Muscle of leg (tissue), 11 donors: ENCODE results near the gene ETV3. TPM values are rescaled to one million over a fixed set of nuclear protein-coding genes. Genes with fewer than 3 reads are reported as not detected.
"Not testable (repeated sequence)": the region's sequence is repeated elsewhere in the genome, so short reads cannot be mapped to it uniquely, and the experiment has no call there.

Source experiments
- DNase-seq: peaks from one replicate; pipeline ENCODE4 v3.0.0; 2013
- H3K27ac ChIP-seq: one replicate; pipeline ENCODE4 v1.5.1; 2013; ENCODE audit warnings: mild to moderate bottlenecking, low read length, control low read depth
- H3K27me3 ChIP-seq: one replicate; pipeline ENCODE4 v1.6.1; 2013; ENCODE audit warnings: low read length; ENCODE audit not compliant: control insufficient read depth, insufficient read depth
- H3K36me3 ChIP-seq: one replicate; pipeline ENCODE4 v1.6.1; 2013; ENCODE audit warnings: low read length; ENCODE audit not compliant: control insufficient read depth, insufficient read depth
- H3K4me1 ChIP-seq: one replicate; pipeline ENCODE4 v1.6.1; 2013; ENCODE audit warnings: low read length; ENCODE audit not compliant: control insufficient read depth, insufficient read depth
- H3K4me3 ChIP-seq: one replicate; pipeline ENCODE4 v1.5.1; 2013; ENCODE audit warnings: low read length, control low read depth
- H3K9me3 ChIP-seq: replicated peaks from 2 replicates; pipeline ENCODE4 v1.6.1; 2013; ENCODE audit warnings: low read depth, low read length; ENCODE audit not compliant: control insufficient read depth
- WGBS: methylation state at CpG from one replicate; pipeline ENCODE4 v1.1.5; 2013; ENCODE audit warnings: missing lambda C conversion rate; ENCODE audit not compliant: insufficient coverage; 5-methylcytosine and 5-hydroxymethylcytosine counted together
- polyA plus RNA-seq, 8 donors: library from polyadenylated mRNA; unstranded; fragments of 120-200 nt; gene quantifications; one replicate each; pipeline versions ENCODE4 v1.2.1 to v1.2.3, GENCODE V29; 2013; ENCODE audit warnings: inconsistent platforms in 1 of 8, low replicate concordance in 1 of 8; ENCODE audit not compliant: insufficient read length in 8 of 8, insufficient read depth in 1 of 8
- total RNA-seq: library from RNA; stranded (reverse); fragments of 120-200 nt; gene quantifications from one replicate; pipeline ENCODE4 v1.2.4, GENCODE V29; 2013

ETV3 gene
- total and polyA plus RNA-seq, 9 donors = 9.8 to 21.2 (median 14.6) TPM

DNA sequence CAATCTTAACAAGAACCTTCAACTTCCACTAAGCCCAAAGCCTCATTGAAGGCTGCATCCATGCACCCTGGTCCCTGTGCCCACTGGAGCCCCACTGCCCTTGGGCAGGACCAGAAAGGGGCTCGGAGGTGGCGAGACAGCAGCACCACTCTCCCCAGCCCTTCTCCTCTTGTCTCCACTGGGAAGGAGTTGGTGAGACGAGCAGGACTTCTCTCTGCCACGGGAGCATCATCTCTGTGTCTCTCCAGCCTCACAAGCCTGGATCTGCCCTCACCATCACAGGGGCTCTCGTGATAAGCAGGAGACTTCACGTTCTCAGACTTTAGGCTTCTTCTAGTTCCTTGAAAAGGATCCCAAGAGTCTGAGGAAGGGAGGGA, 31.4 kb downstream of the ETV3 start:
- 89% methylated on average over 4 of the region's 6 CpGs for WGBS
- no peak overlapping the region for H3K27ac ChIP-seq

DNA sequence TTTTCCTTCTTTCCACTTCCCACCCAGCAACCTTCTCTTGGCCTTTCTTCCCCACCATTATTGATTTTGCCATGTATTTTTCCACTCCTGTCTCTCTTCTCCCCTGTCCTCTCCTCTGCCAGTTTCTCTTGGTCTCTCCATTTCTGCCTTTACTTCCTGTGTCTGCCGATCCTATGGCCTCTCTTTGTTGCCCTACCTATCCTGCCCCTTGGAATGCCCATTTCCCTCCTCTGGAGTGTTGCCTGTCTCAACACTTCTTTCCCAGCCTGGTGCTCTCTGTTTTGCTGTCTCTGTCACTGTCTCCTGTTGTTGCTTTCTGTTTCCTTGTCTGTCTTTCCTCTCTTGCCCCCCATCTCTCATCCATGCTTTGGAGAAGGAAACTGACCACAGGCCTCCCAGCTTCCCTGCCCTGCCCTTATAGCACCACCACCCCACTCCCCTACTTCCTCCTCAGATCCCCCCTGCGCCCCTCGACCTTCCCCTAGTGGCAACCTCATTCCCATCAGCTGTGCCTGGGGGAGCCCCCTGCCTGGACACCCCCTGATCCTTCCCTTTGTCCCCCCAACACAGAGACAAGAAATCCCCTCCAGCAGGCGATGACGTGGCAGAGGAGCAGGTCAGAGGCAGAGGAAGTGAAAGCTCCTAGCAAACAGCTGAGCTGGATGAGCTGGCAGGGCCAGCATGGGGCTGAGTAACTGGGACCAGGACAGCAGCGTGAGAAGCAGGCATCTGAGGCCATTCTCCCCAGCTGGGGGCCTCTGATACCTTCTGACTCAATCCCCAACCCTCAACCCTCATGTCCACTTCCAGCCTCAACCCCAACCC, 32.0 kb downstream of the ETV3 start:
- H3K36me3 ChIP-seq = no peaks in the 10 kb centered on the region
- DNase-seq = peak; percentile 60
- 27% methylated on average over 4 of the region's 6 CpGs for WGBS
- peaks cover 57% of the 10 kb centered on the region for H3K27me3 ChIP-seq
- H3K27ac ChIP-seq = no peak overlapping the region
- H3K9me3 ChIP-seq = no peaks in the 10 kb centered on the region
- no peak overlapping the region for H3K4me3 ChIP-seq
- H3K4me1 ChIP-seq = peaks cover 3% of the 10 kb centered on the region

More for the DNA sequence above, 31.4 kb downstream of the ETV3 start:
- H3K4me3 ChIP-seq = no peak overlapping the region
- H3K36me3 ChIP-seq = no peaks in the 10 kb centered on the region
- H3K4me1 ChIP-seq = peaks cover 3% of the 10 kb centered on the region
- no peaks in the 10 kb centered on the region for H3K9me3 ChIP-seq
- H3K27me3 ChIP-seq = peaks cover 62% of the 10 kb centered on the region
- no peak for DNase-seq

DNA sequence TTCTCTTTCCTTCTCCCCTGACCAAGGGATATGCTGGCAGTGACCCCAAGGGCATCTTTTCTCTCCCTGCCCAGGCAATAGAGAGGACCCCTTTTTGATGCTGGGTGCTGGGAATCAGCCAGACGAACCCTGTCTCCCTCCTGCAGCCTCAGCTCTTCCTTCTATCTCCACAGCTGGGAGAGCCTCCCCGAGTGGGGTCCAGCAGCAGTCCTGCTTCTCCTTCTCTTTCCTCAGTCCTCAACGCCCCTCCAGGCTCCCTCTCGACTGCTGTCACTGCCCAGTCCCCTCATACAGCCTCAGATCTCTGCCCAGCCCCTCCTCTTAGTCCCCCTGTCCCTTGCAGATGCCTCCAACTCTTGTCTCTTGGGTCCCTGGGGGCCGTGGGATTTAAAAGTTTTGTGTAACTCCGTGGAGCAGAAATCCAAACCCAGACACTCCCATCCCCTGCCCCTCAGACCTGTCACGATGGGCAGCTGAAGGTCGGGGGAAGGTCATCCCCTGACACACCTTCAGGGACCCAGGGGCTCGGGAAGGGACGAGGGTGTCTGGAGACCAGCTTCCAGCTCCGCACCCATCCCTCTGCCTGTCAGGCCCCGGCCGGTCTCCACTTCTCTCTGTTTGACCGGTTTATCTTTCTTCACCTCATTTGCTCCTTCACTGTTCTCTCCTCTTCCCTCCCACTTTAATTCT, 32.8 kb downstream of the ETV3 start:
- H3K4me1 ChIP-seq = peaks cover 3% of the 10 kb centered on the region
- no peak overlapping the region for H3K4me3 ChIP-seq
- H3K9me3 ChIP-seq = no peaks in the 10 kb centered on the region
- H3K27me3 ChIP-seq = peaks cover 51% of the 10 kb centered on the region
- no peaks in the 10 kb centered on the region for H3K36me3 ChIP-seq
- WGBS = 61% methylated on average over 12 of the region's 14 CpGs
- no peak overlapping the region for H3K27ac ChIP-seq
- DNase-seq = no peak

DNA sequence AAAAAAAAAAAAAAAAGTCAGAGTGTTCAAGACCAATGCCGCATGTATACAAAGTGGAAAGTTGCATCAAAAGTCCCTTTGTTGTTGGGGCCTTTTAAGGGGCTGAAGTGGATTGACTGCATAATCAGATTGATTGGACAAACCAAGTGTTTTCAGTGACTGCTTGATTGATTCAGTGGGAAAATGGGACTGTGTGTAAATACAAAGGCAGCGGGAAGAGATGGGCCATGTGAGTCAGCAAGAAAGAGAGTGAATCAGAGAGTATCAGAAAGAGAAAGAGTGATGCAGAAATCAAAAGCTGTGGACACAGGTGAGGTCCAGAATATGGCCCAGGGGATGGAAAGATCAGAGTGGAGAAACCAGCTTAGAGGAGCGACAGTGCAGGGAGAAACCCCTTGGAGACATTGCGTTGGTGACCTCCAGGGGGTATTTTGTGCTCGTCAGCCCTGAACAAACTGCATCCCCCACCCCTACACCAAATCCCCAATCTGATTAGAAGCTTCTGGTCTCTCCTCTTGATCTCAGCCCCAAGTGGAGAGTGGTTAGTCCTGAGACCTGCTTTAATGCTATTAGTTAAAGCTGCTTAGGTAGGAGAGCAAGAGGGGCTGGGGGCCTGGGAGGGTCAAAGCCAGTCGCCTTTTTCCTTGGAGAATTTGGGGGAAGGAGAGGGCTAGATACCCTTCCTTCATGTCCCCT, 33.4 kb downstream of the ETV3 start:
- H3K36me3 ChIP-seq = no peaks in the 10 kb centered on the region
- WGBS = 78% methylated on average over 2 of the region's 6 CpGs
- H3K27me3 ChIP-seq = peaks cover 46% of the 10 kb centered on the region
- no peak for DNase-seq
- no peak overlapping the region for H3K27ac ChIP-seq
- no peak overlapping the region for H3K4me3 ChIP-seq
- no peaks in the 10 kb centered on the region for H3K9me3 ChIP-seq
- H3K4me1 ChIP-seq = peaks cover 3% of the 10 kb centered on the region

DNA sequence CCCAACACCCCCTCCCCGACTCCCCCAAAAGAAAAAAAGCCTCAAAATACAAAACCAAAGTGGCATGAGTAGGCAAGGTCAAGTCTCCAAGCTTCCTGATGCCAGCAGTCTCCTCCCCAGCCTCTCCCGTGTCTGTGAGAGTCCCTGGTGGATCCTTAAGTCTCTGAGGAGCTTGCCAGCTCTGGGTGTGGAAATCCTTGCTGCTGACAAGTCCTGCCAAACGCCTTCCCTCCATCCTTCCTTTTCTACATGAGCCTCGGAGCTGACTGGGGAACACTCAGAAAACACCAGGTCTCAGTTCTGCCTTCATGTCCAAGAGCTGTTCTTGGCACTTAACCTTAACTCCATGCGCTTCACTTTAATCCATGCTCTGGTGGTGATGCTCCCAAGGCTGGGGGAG, 34.9 kb downstream of the ETV3 start:
- Histone ChIP-seq H3K27me3 (peaks cover 35% of the 10 kb centered on the region), H3K4me1 (peaks cover 3% of the 10 kb centered on the region), H3K27ac (no peak overlapping the region), H3K9me3 (no peaks in the 10 kb centered on the region), H3K4me3 (no peak overlapping the region), H3K36me3 (no peaks in the 10 kb centered on the region)
- no peak for DNase-seq
- 45% methylated on average over 3 of the region's 5 CpGs for WGBS

DNA sequence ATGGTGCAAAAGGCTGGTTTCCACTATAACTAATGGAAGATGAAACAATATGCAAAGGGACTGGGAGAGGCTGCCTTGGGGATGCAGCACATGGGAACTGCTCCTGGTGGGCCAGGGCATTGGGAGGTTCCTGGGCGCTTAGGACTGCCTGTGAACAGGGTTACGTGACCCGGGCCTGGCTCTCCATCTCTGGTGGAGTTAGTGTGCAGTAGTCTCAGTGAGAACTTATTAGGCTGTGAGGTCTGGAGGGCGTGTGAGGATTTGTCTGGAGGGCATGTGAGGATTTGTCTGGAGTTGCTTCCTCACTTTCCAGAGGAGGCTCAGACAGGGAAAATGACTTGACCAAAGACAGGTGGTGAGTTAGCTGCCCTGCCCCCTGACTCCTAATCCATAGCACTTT, 37.0 kb downstream of the ETV3 start:
- Histone ChIP-seq H3K27ac (no peak overlapping the region), H3K36me3 (no peaks in the 10 kb centered on the region), H3K27me3 (peaks cover 15% of the 10 kb centered on the region), H3K4me1 (no peaks in the 10 kb centered on the region), H3K4me3 (no peak overlapping the region), H3K9me3 (no peaks in the 10 kb centered on the region)
- WGBS = 76% methylated on average over 3 of the region's 4 CpGs
- no peak for DNase-seq

DNA sequence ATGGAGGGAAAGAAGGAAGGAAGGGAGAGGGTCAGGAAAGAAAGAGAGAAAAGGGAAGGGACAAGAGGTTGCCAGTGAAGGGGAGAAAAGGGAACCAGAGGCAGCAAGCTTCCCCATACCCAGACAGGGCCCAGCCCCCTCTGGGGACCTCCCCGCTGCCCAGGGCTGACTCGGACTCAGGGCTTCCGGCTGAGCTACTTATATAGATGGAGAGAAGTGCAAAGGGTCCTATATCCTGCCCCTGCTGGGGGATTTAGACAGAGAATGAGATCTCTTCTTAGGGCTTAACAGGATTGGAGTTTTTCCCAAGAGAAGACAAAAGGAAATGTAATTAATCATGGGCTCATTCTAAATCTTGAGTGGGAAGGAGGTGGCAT, 38.6 kb downstream of the ETV3 start, which contains the start of gene ETV3L:
TSS of gene ETV3L (minus strand) at position 176 of the 377 bp plus-strand sequence. CDS start 285 bp downstream, outside the sequence.
- WGBS = 33% methylated on average over 1 of the region's 3 CpGs
- no peaks in the 10 kb centered on the region for H3K36me3 ChIP-seq
- no peak within 1 kb of the TSS for H3K4me3 ChIP-seq
- no peak within 1 kb of the TSS for H3K27ac ChIP-seq
- H3K27me3 ChIP-seq = peaks cover 8% of the 10 kb centered on the region
- H3K4me1 ChIP-seq = no peaks in the 10 kb centered on the region
- peak; percentile 26 for DNase-seq
- no peaks in the 10 kb centered on the region for H3K9me3 ChIP-seq

DNA sequence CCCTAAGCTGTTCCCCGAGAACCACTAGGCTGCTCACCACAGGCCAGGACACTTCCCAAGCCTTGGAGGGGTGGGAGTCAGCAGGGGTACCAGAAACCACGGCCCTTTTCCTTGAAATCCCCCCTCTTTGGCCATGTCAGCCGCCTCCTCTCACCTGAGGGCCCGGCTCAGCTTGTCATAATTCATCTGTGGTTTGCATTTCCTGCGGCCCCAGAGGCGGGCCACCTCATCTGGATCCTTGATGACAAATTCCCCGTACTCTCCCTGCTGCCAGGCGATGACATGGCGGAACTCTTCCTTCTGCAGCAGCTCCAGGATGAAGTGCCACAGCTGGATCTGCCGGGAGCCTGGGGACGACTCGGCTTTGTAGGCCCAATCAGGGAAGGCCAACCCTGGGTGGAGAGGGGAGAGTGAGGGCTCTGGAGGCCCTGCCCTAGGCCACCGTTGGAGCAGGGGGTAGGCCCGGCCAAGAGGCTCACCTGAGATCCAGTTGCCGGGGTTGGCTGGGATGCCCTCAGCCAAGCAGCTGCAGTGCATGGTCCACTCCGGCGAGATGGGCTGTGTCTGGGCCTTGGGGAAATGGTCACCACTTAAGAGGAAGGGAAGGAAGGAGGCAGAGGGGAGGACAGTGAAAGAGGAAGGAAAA, 39.1 kb downstream of the ETV3 start:
- not testable (repeated sequence) for H3K9me3 ChIP-seq, H3K36me3 ChIP-seq, H3K4me1 ChIP-seq, H3K4me3 ChIP-seq, H3K27ac ChIP-seq, H3K27me3 ChIP-seq, DNase-seq
- WGBS = 55% methylated on average over 8 of the region's 17 CpGs

DNA sequence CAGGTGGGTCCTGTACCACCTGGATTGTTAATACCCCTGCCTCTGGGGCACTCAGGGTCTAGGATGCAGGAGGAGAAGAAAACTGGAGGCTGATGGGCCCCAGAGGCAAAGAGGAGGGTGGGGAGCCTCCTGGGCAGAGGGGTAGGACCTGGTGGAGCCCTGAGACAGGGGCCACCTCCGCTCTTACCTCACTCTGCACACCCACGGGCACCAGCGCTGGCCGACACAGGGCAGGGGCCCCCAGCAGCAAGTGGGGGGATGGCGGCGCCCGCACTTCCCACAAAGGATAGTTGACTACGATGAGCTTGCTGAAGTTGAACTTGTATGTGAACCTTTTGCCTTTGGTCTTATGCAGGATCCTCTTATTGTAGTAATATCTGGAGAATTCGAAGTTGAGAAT, 39.7 kb downstream of the ETV3 start:
- Histone ChIP-seq H3K36me3 (no peaks in the 10 kb centered on the region), H3K27me3 (peaks cover 7% of the 10 kb centered on the region), H3K4me1 (no peaks in the 10 kb centered on the region), H3K9me3 (no peaks in the 10 kb centered on the region), H3K4me3 (no peak overlapping the region), H3K27ac (no peak overlapping the region)
- DNase-seq = no peak
- WGBS = 90% methylated on average over 4 of the region's 9 CpGs

DNA sequence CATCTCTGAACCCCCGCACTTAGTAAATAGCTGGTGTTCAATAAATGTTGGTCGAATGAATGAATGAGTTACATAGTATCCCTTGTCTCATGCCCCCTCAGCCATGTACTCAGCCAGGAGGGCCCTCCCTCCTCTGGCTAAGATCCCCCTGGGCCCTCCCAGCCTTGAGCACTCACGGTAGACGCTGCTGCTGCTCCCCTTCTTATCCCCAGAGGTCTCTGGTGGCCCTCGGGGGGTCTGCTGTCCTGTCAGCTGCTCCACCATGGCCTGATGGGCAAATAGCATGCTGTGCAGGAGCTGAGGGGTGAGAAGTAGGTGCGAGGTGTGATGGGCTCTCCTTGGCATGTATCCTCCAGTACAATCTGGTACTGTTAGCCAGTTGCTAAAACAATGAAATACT, 40.5 kb downstream of the ETV3 start:
- peaks cover 4% of the 10 kb centered on the region for H3K4me1 ChIP-seq
- no peak overlapping the region for H3K27ac ChIP-seq
- H3K36me3 ChIP-seq = no peaks in the 10 kb centered on the region
- H3K4me3 ChIP-seq = no peak overlapping the region
- 70% methylated on average over 2 of the region's 6 CpGs for WGBS
- peaks cover 3% of the 10 kb centered on the region for H3K27me3 ChIP-seq
- no peaks in the 10 kb centered on the region for H3K9me3 ChIP-seq
- no peak for DNase-seq
